IPS-20b (cell line): Measurements from ENCODE around the gene MS4A10.

Source experiments
- H3K27ac ChIP-seq: one replicate; pipeline ENCODE4 v1.5.1; 2013; ENCODE audit warnings: low read length
- H3K27me3 ChIP-seq: 2 replicates; pipeline ENCODE4 v1.6.1; 2013; ENCODE audit warnings: mild to moderate bottlenecking, low read length, inconsistent platforms; ENCODE audit not compliant: insufficient read depth
- H3K36me3 ChIP-seq: 2 replicates; pipeline ENCODE4 v1.6.1; 2013; ENCODE audit warnings: low read depth, mild to moderate bottlenecking, inconsistent platforms, low read length, moderate library complexity; ENCODE audit not compliant: insufficient read depth
- H3K4me1 ChIP-seq: 2 replicates; pipeline ENCODE4 v1.6.1; 2013; ENCODE audit warnings: mild to moderate bottlenecking, control low read depth, inconsistent platforms, low read length, moderate library complexity; ENCODE audit not compliant: insufficient read depth
- H3K4me3 ChIP-seq: 2 replicates; pipeline ENCODE4 v1.5.1; 2013; ENCODE audit warnings: mild to moderate bottlenecking, low read length, inconsistent platforms
- H3K9ac ChIP-seq: 2 replicates; pipeline ENCODE4 v1.6.1; 2013; ENCODE audit warnings: low read depth, mild to moderate bottlenecking, inconsistent platforms, low read length, moderate library complexity
- H3K9me3 ChIP-seq: 2 replicates; pipeline ENCODE4 v1.6.1; 2013; ENCODE audit warnings: mild to moderate bottlenecking, low read depth, low read length, inconsistent platforms; ENCODE audit not compliant: insufficient read depth

Gene MS4A10

DNA sequence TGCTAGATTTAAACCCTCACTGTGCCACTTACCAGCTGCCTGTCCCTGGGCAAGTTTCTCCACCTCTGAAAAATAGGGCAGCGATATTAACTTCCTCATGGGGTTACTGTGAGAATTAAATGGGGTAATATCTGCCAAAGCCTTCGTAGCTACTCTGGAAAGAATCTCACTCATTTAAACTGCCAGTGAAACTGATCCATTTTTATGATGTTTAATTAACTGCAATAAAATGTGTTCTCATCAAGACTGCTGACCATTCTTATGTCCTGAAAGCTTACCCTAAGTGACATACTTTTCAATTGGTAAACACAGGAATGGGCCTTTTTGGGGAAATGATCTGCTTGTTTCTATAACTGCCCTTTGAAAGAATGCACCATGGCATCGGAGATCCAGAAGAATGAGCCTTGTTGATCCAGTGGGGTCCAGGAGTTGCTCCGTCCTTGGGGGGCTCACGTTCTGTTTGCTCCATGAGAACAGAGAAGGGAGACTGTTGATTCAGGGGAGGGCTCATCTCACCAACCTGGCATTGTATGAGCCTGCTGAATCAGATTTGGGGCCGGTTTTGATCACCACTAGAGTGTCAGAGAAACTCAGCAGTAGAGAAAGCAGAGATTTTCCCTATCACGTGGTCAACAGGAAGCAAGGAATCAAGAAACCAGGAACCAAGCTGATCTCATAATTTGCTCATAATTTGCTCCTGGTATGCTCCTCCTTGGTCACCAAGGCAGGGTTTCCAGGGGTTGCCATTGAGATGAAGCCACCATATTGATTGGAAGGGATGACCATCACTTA is 49.8 kb downstream of the MS4A10 start:
- no peak overlapping the region for H3K4me3 ChIP-seq
- no peaks in the 10 kb centered on the region for H3K4me1 ChIP-seq
- peaks cover 20% of the 10 kb centered on the region for H3K27me3 ChIP-seq
- no peaks in the 10 kb centered on the region for H3K9me3 ChIP-seq
- no peak overlapping the region for H3K27ac ChIP-seq
- no peaks in the 10 kb centered on the region for H3K36me3 ChIP-seq
- H3K9ac ChIP-seq = no peak overlapping the region

GRCh38 chr11:60835534-60835846 is 50.4 kb downstream of the MS4A10 start:
- Histone ChIP-seq H3K27ac (no peak overlapping the region), H3K4me1 (no peaks in the 10 kb centered on the region), H3K9me3 (no peaks in the 10 kb centered on the region), H3K36me3 (no peaks in the 10 kb centered on the region), H3K9ac (no peak overlapping the region), H3K4me3 (no peak overlapping the region), H3K27me3 (peaks cover 20% of the 10 kb centered on the region)

GRCh38 chr11:60836866-60837515 is 51.9 kb downstream of the MS4A10 start:
- H3K27me3 ChIP-seq = peaks cover 17% of the 10 kb centered on the region
- H3K4me1 ChIP-seq = peaks cover 6% of the 10 kb centered on the region
- H3K4me3 ChIP-seq = no peak overlapping the region
- no peaks in the 10 kb centered on the region for H3K9me3 ChIP-seq
- no peaks in the 10 kb centered on the region for H3K36me3 ChIP-seq
- H3K27ac ChIP-seq = no peak overlapping the region
- H3K9ac ChIP-seq = no peak overlapping the region

- H3K36me3 ChIP-seq = no peaks in the 10 kb centered on the region
- peaks cover 6% of the 10 kb centered on the region for H3K4me1 ChIP-seq
- H3K9ac ChIP-seq = no peak overlapping the region
- H3K4me3 ChIP-seq = no peak overlapping the region
- no peaks in the 10 kb centered on the region for H3K9me3 ChIP-seq
- peaks cover 7% of the 10 kb centered on the region for H3K27me3 ChIP-seq
- H3K27ac ChIP-seq = no peak overlapping the region
Observed at GRCh38 chr11:60838132-60838531, 53.0 kb downstream of the MS4A10 start.

- H3K4me3 ChIP-seq = peak overlapping the region; percentile 97
- peaks cover 14% of the 10 kb centered on the region; the same call in 1 of the 2 replicates for H3K36me3 ChIP-seq
- H3K9ac ChIP-seq = peak overlapping the region; percentile 88; the same call in 1 of the 2 replicates
- no peaks in the 10 kb centered on the region for H3K9me3 ChIP-seq
- H3K4me1 ChIP-seq = peaks cover 14% of the 10 kb centered on the region
- H3K27me3 ChIP-seq = no peaks in the 10 kb centered on the region
- H3K27ac ChIP-seq = peak overlapping the region; percentile 59
Observed at GRCh38 chr11:60840470-60841430, 55.6 kb downstream of the MS4A10 start.

DNA sequence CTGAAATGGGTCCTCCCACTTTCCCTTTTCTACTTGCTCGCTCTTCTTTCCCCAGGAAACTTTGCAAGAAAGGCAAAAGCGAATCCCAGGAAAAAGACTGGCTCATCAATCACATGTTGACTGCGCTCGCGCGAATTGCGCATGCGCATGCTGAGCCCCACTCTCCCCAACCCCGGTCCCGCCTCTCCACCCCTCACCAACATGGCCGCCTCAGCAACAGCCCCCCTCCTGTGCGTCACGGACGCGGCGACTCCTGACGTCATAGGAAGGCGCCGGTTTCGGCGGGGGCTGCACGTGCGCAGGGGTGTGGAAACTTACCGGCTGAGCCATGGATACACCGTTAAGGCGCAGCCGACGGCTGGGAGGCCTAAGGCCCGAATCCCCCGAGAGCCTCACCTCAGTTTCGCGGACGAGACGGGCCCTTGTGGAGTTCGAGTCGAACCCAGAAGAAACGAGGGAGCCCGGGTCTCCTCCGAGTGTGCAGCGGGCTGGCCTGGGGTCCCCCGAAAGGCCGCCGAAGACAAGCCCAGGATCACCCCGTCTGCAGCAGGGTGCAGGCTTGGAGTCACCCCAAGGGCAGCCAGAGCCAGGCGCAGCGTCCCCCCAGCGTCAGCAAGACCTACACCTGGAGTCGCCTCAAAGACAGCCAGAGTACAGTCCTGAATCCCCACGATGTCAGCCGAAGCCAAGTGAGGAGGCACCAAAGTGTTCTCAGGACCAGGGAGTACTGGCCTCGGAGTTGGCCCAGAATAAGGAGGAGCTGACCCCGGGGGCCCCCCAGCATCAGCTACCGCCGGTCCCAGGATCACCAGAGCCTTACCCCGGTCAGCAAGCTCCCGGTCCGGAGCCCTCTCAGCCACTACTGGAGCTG is 56.9 kb downstream of the MS4A10 start, which contains the start of gene CCDC86:
TSS of gene CCDC86 (plus strand) at position 317 of the 871 bp plus-strand sequence. CDS start at position 329, 12 bp downstream.
- peaks cover 14% of the 10 kb centered on the region; the same call in 1 of the 2 replicates for H3K36me3 ChIP-seq
- peaks cover 14% of the 10 kb centered on the region for H3K4me1 ChIP-seq
- H3K9me3 ChIP-seq = no peaks in the 10 kb centered on the region
- peak within 1 kb of the TSS; percentile 88 for H3K9ac ChIP-seq
- no peaks in the 10 kb centered on the region for H3K27me3 ChIP-seq
- H3K4me3 ChIP-seq = peak within 1 kb of the TSS; percentile 97
- H3K27ac ChIP-seq = peak within 1 kb of the TSS; percentile 59

- H3K9me3 ChIP-seq = no peaks in the 10 kb centered on the region
- peak overlapping the region; percentile 97 for H3K4me3 ChIP-seq
- H3K4me1 ChIP-seq = peaks cover 14% of the 10 kb centered on the region
- H3K27me3 ChIP-seq = no peaks in the 10 kb centered on the region
- peaks cover 22% of the 10 kb centered on the region; the same call in 1 of the 2 replicates for H3K36me3 ChIP-seq
- H3K9ac ChIP-seq = peak overlapping the region; percentile 88
- H3K27ac ChIP-seq = peak overlapping the region; percentile 1
Observed at GRCh38 chr11:60842668-60843600, 57.8 kb downstream of the MS4A10 start.

- Histone ChIP-seq H3K27me3 (no peaks in the 10 kb centered on the region), H3K4me3 (peak overlapping the region; percentile 97), H3K9ac (peak overlapping the region; percentile 88), H3K4me1 (peaks cover 14% of the 10 kb centered on the region), H3K36me3 (peaks cover 35% of the 10 kb centered on the region), H3K9me3 (no peaks in the 10 kb centered on the region), H3K27ac (no peak overlapping the region)
Observed at GRCh38 chr11:60844045-60844869, 59.1 kb downstream of the MS4A10 start.

DNA sequence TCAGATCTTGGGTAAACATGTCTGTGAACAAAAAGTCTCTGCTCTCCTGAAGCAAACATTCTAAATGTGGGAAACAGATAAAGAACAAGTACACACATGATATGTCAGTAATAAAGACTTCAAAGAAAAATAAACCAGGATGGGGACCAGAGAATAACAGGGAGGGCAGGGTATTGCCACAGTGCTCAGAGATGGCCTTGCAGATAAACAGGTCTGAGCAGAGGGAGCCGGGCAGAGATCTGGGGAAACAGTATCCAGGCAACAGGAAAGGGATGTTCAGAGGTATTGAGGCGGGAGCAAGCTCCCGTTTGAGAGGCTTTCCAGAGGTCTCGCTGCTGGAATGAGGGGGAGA is 59.7 kb downstream of the MS4A10 start:
- no peaks in the 10 kb centered on the region for H3K9me3 ChIP-seq
- peak overlapping the region; percentile 97 for H3K4me3 ChIP-seq
- H3K36me3 ChIP-seq = peaks cover 41% of the 10 kb centered on the region
- H3K27me3 ChIP-seq = no peaks in the 10 kb centered on the region
- H3K9ac ChIP-seq = 0 out of 2 replicates have a peak overlapping the region, but pooled peaks have one; percentile 8
- H3K27ac ChIP-seq = no peak overlapping the region
- H3K4me1 ChIP-seq = peaks cover 14% of the 10 kb centered on the region
